GM12878 (cell line): ENCODE results near the gene MSH3. TPM values are rescaled to one million over a fixed set of nuclear protein-coding genes. Genes with fewer than 3 reads are reported as not detected.
A peak's percentile ranks its signal among the peaks of the same experiment; 100 is the strongest.

Experiments used
- ATAC-seq: fragments of 200-7000 bp; cut with Tn5 transposase; 3 replicates; pipeline ENCODE4 v1.9.1; 2020; ENCODE audit warnings: mild to moderate bottlenecking, moderate library complexity
- BruUV-seq: library from RNA; stranded (reverse); fragments of 400-500 nt; replicated peaks from 2 replicates; lab custom pipeline; 2021; lab: Mats Ljungman, UMichigan
- CTCF ChIA-PET: fragments of 300-600 bp; sonication (Branson Sonifier 250); formaldehyde crosslinking; extraction: SDS; loops from one replicate; lab custom pipeline; 2021; ENCODE audit warnings: inconsistent platforms; lab: Yijun Ruan, JAX
- POLR2A ChIA-PET: fragments of 350-600 bp; formaldehyde crosslinking; extraction: SDS; loops from one replicate; lab custom pipeline; 2021; ENCODE audit warnings: inconsistent platforms; lab: Charles Lee
- RAD21 ChIA-PET: fragments of 300-600 bp; sonication (Branson Sonifier 250); formaldehyde crosslinking; loops from one replicate; lab custom pipeline; 2023; ENCODE audit warnings: antibody characterized with exemption; ENCODE audit not compliant: unreplicated experiment; lab: Charles Lee
- SMC1A ChIA-PET: fragments of 300-600 bp; sonication (Branson Sonifier 250); formaldehyde crosslinking; loops from one replicate; lab custom pipeline; 2023; ENCODE audit not compliant: unreplicated experiment, uncharacterized antibody; lab: Charles Lee
- DNase-seq: peaks from one replicate; pipeline ENCODE4 v3.0.0-alpha.2; 2011; ENCODE audit warnings: low read depth, low spot score
- FAIRE-seq: peaks from 3 replicates; lab custom pipeline; 2011; peaks lifted over from hg19 to GRCh38; lab: Jason Lieb, UNC
- H2AFZ ChIP-seq: 2 replicates; pipeline ENCODE4 v1.6.0; 2011; ENCODE audit warnings: low read depth, low read length, control low read depth; ENCODE audit not compliant: control insufficient read depth
- H3K27ac ChIP-seq: 2 replicates; pipeline ENCODE4 v1.5.1; 2011; ENCODE audit warnings: control low read depth; ENCODE audit not compliant: control insufficient read depth, insufficient read depth
- H3K27me3 ChIP-seq, 2 experiments: replicated peaks in 1 of 2; 2 replicates each; pipeline versions ENCODE4 v1.6.0 to v1.6.1; 2011; ENCODE audit warnings: low read length in 1 of 2; ENCODE audit not compliant: control insufficient read depth in 2 of 2, insufficient read depth in 2 of 2
- H3K36me3 ChIP-seq, 2 experiments: 2 replicates each; pipeline ENCODE4 v1.5.1; 2011; ENCODE audit warnings: low read length in 1 of 2; ENCODE audit not compliant: control insufficient read depth in 2 of 2, insufficient read depth in 2 of 2
- H3K4me1 ChIP-seq: 2 replicates; pipeline ENCODE4 v1.6.1; 2011; ENCODE audit warnings: mild to moderate bottlenecking, low read length, moderate library complexity, mixed read lengths; ENCODE audit not compliant: control insufficient read depth, insufficient read depth
- H3K4me2 ChIP-seq: 2 replicates; pipeline ENCODE4 v1.6.0; 2011; ENCODE audit warnings: control low read depth; ENCODE audit not compliant: control insufficient read depth, insufficient read depth
- H3K4me3 ChIP-seq: fragments of 200-600 bp; sonication (generic); 2 replicates; pipeline ENCODE4 v1.5.1; 2016
- H3K79me2 ChIP-seq: 2 replicates; pipeline ENCODE4 v1.6.0; 2011; ENCODE audit warnings: low read length; ENCODE audit not compliant: control insufficient read depth, insufficient read depth
- H3K9ac ChIP-seq: 2 replicates; pipeline ENCODE4 v1.8.0; 2011; ENCODE audit warnings: low read length, control low read depth, mixed read lengths; ENCODE audit not compliant: control insufficient read depth, insufficient read depth
- H3K9me3 ChIP-seq: replicated peaks from 3 replicates; pipeline ENCODE4 v1.5.1; 2011; ENCODE audit warnings: mild to moderate bottlenecking, low read length; ENCODE audit not compliant: control insufficient read depth, insufficient read depth
- H4K20me1 ChIP-seq: 2 replicates; pipeline ENCODE4 v1.6.0; 2011; ENCODE audit not compliant: control insufficient read depth, insufficient read depth
- ATF7 ChIP-seq: fragments of 450-650 bp; IDR thresholded peaks from 2 replicates; pipeline ENCODE4 v1.6.1; 2016; ENCODE audit warnings: low read depth, mild to moderate bottlenecking
- BMI1 ChIP-seq: fragments of 450-650 bp; IDR thresholded peaks from 2 replicates; pipeline ENCODE4 v1.6.1; 2016; ENCODE audit warnings: mild to moderate bottlenecking, moderate library complexity, borderline replicate concordance
- CEBPB ChIP-seq, 2 experiments: fragments of 150-350 bp in 1 of 2; IDR thresholded peaks; 2 replicates each; pipeline ENCODE4 v1.6.1; 2012 to 2014; ENCODE audit warnings: low read depth in 2 of 2, low read length in 2 of 2, borderline replicate concordance in 1 of 2, inconsistent platforms in 1 of 2
- DPF2 ChIP-seq: fragments of 450-650 bp; IDR thresholded peaks from 2 replicates; pipeline ENCODE4 v1.6.1; 2017; ENCODE audit warnings: mild to moderate bottlenecking
- EGR1 ChIP-seq, 2 experiments: IDR thresholded peaks; 1 replicate in 1 of 2; 2 replicates in 1 of 2; pipeline ENCODE4 v1.6.1; 2011 to 2012; ENCODE audit warnings: low read depth in 2 of 2, low read length in 2 of 2, borderline replicate concordance in 1 of 2, mild to moderate bottlenecking in 1 of 2, moderate library complexity in 1 of 2
- FOXK2 ChIP-seq: fragments of 450-650 bp; IDR thresholded peaks from 2 replicates; pipeline ENCODE4 v1.6.1; 2017; ENCODE audit warnings: mild to moderate bottlenecking, moderate library complexity
- IKZF2 ChIP-seq, 2 experiments: fragments of 450-650 bp; IDR thresholded peaks; 2 replicates each; pipeline ENCODE4 v1.6.1; 2017; ENCODE audit warnings: mild to moderate bottlenecking in 2 of 2, moderate library complexity in 2 of 2
- KLF5 ChIP-seq: fragments of 450-650 bp; IDR thresholded peaks from 2 replicates; pipeline ENCODE4 v1.6.1; 2014; ENCODE audit warnings: mild to moderate bottlenecking; ENCODE audit not compliant: partially characterized antibody
- MTA2 ChIP-seq: fragments of 450-650 bp; IDR thresholded peaks from 2 replicates; pipeline ENCODE4 v1.6.1; 2016; ENCODE audit warnings: low read depth, mild to moderate bottlenecking, moderate library complexity
- MYB ChIP-seq: fragments of 150-350 bp; IDR thresholded peaks from 2 replicates; pipeline ENCODE4 v1.6.1; 2014; ENCODE audit warnings: mild to moderate bottlenecking, low read depth, low read length, borderline replicate concordance
- MYC ChIP-seq: IDR thresholded peaks from 2 replicates; pipeline ENCODE4 v1.6.1; 2011; ENCODE audit warnings: mild to moderate bottlenecking, low read length, moderate library complexity, inconsistent platforms; ENCODE audit not compliant: insufficient read depth, insufficient replicate concordance, insufficient read length, severe bottlenecking
- NFYA ChIP-seq: IDR thresholded peaks from 2 replicates; pipeline ENCODE4 v1.6.1; 2011; ENCODE audit warnings: low read depth, mild to moderate bottlenecking, low read length, improper control_type of control experiment, borderline replicate concordance
- NR2C1 ChIP-seq: fragments of 450-650 bp; IDR thresholded peaks from 2 replicates; pipeline ENCODE4 v1.6.1; 2017; ENCODE audit warnings: antibody characterized with exemption, mild to moderate bottlenecking, moderate library complexity
- POLR2A ChIP-seq: IDR thresholded peaks from 2 replicates; pipeline ENCODE4 v1.6.1; 2011; ENCODE audit warnings: low read depth, mild to moderate bottlenecking, low read length
- POU2F2 ChIP-seq: IDR thresholded peaks from 3 replicates; pipeline ENCODE4 v1.6.1; 2011; ENCODE audit warnings: low read depth, mild to moderate bottlenecking, low read length, borderline replicate concordance
- SIX5 ChIP-seq: IDR thresholded peaks from 2 replicates; pipeline ENCODE4 v1.6.1; 2011; ENCODE audit warnings: mild to moderate bottlenecking, low read depth, low read length, moderate library complexity; ENCODE audit not compliant: severe bottlenecking
- TARDBP ChIP-seq: IDR thresholded peaks from 2 replicates; pipeline ENCODE4 v1.6.1; 2016; ENCODE audit warnings: borderline replicate concordance
- WGBS: methylation state at CpG from one replicate; pipeline ENCODE4 v1.1.6; 2016; ENCODE audit warnings: low lambda C conversion rate; ENCODE audit not compliant: insufficient replicate concordance, insufficient coverage; ENCODE audit errors: missing lambda C conversion rate; 5-methylcytosine and 5-hydroxymethylcytosine counted together
- in situ Hi-C: fragments of 300-500 bp; cut with MboI; formaldehyde crosslinking; loops from 9 replicates; pipeline ENCODE4 v1.14.3; 2018; ENCODE audit warnings: mixed read lengths
- intact Hi-C: fragments of 100-400 bp; cut with micrococcal nuclease; formaldehyde crosslinking; loops from one replicate; pipeline ENCODE4 v1.14.2; 2022; ENCODE audit not compliant: unreplicated experiment
- polyA plus RNA-seq, 11 experiments: library from polyadenylated mRNA; depleted of rRNA in 4 of 11; unstranded in 6 of 11; stranded (reverse) in 5 of 11; fragments of >200 nt; fragmentation: Nextera tagmentation in 4 of 11; fragmentation: Illumina TruSeq in 1 of 11; extraction: Ambion mirVana in 4 of 11; extraction: Trizol in 1 of 11; gene quantifications; 1 replicate in 1 of 11; 2 replicates in 10 of 11; pipeline versions ENCODE4 v1.2.1 to v1.2.3, GENCODE V29; 2011 to 2016; ENCODE audit warnings: inconsistent platforms in 2 of 11, missing spikeins in 2 of 11, low read depth in 1 of 11
- total RNA-seq, 4 experiments: library from RNA; depleted of rRNA in 3 of 4; stranded (reverse); fragments of >200 nt in 3 of 4; fragmentation: Illumina TruSeq in 1 of 4; extraction: Trizol in 1 of 4; gene quantifications; 2 replicates each; pipeline versions ENCODE4 v1.2.1 to v1.2.3, GENCODE V29; 2013 to 2021
- TF ChIP-seq, protein P1 (sequence below): IDR thresholded peaks from 2 replicates; pipeline ENCODE4 v1.6.1; 2011; ENCODE audit warnings: borderline replicate concordance, low read depth, mild to moderate bottlenecking, moderate library complexity, low read length; ENCODE audit not compliant: insufficient read depth, poor library complexity, severe bottlenecking
- TF ChIP-seq, protein P2 (sequence below): fragments of 450-650 bp; IDR thresholded peaks from 2 replicates; pipeline ENCODE4 v1.6.1; 2017; ENCODE audit warnings: mild to moderate bottlenecking
- TF ChIP-seq, protein P3 (sequence below): fragments of 450-650 bp; IDR thresholded peaks from 2 replicates; pipeline ENCODE4 v1.6.1; 2017; ENCODE audit warnings: mild to moderate bottlenecking, low read depth, inconsistent platforms; ENCODE audit not compliant: poor library complexity, severe bottlenecking

The MSH3 gene
- total and polyA plus RNA-seq, 10 of the 15 experiments (the other 5 are each of a cell fraction or from before 2014, with no cell fraction given), result 4.7 to 17.5 (median 12.2) TPM

DNA sequence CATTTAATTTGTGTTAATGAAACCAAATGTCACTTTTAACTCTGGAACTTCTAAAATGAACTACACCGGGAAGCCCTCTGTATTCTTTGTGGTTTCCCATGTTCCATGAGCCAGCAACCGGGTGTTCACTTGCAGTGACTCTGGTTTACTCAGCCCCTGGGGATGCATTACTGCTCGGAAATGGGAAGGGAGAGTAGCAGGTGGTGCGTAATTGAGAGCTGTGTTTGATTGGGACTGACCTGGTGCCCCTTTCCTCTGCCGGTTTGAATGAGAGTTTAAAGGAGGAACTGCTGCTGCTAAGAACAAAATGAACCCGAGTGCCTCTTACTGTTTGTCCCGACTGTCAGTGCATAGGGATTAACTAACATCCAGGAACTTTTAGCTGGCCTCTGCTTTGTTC is 100.4 kb downstream of the MSH3 start:
- RAD21 ChIA-PET, result interaction anchor here (1.1 kb wide), 1 partner anchor 25 kb away, joined by 3 read pairs; no protein-coding TSS in a partner anchor
- in situ Hi-C loops (no loop called here), intact Hi-C loops (no loop called here)
- Histone ChIP-seq H3K9me3 (no peaks in the 10 kb centered on the region), H2AFZ (no peak overlapping the region; the same call in 1 of the 2 replicates), H4K20me1 (no peaks in the 10 kb centered on the region), H3K4me2 (peak overlapping the region; percentile 97), H3K27ac (peak overlapping the region; percentile 38), H3K4me1 (peaks cover 24% of the 10 kb centered on the region), H3K4me3 (peak overlapping the region; percentile 30; the same call in 1 of the 2 replicates), H3K9ac (no peak overlapping the region), H3K79me2 (no peaks in the 10 kb centered on the region), H3K36me3 (peaks cover 0 to 1% of the 10 kb centered on the region in 2 experiments; a peak in 1 of 4 replicates), H3K27me3 (no peaks in the 10 kb centered on the region)
- CTCF ChIA-PET, result interaction anchor here (1.0 to 2.0 kb wide), 4 partner anchors 9 to 83 kb away, joined by 3 to 4 read pairs (median 3); no protein-coding TSS in a partner anchor
- POLR2A ChIA-PET, result no interaction called here
- FAIRE-seq (no peak), ATAC-seq (peak; percentile 87), DNase-seq (peak; percentile 33)
- WGBS, result under 1% methylated on average over 7 of the region's 7 CpGs
- BruUV-seq, result no TSS peak
- SMC1A ChIA-PET, result interaction anchor here (0.8 to 2.0 kb wide), 2 partner anchors 58 to 398 kb away, joined by 3 to 5 read pairs; no protein-coding TSS in a partner anchor
- TF ChIP-seq NR2C1, result no peak
- TF ChIP-seq ATF7, result no peak
- no peak for TF ChIP-seq TARDBP
- TF ChIP-seq POU2F2, result peak; percentile 48; the same call in 1 of the 3 replicates
- TF ChIP-seq POLR2A, result no peak
- TF ChIP-seq IKZF2 (IDR thresholded peaks at IDR 0.05), result peak; percentile 63 to 68
- TF ChIP-seq CEBPB (IDR thresholded peaks at IDR 0.05; ENCODE audit: borderline replicate concordance in 1 of 2, low read depth in 2 of 2, low read length in 2 of 2), result no peak
- TF ChIP-seq NFYA, result no peak
- TF ChIP-seq, protein P1, sequence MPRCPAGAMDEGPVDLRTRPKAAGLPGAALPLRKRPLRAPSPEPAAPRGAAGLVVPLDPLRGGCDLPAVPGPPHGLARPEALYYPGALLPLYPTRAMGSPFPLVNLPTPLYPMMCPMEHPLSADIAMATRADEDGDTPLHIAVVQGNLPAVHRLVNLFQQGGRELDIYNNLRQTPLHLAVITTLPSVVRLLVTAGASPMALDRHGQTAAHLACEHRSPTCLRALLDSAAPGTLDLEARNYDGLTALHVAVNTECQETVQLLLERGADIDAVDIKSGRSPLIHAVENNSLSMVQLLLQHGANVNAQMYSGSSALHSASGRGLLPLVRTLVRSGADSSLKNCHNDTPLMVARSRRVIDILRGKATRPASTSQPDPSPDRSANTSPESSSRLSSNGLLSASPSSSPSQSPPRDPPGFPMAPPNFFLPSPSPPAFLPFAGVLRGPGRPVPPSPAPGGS, result no peak
- TF ChIP-seq FOXK2, result no peak
- TF ChIP-seq BMI1, result no peak
- TF ChIP-seq, protein P2, sequence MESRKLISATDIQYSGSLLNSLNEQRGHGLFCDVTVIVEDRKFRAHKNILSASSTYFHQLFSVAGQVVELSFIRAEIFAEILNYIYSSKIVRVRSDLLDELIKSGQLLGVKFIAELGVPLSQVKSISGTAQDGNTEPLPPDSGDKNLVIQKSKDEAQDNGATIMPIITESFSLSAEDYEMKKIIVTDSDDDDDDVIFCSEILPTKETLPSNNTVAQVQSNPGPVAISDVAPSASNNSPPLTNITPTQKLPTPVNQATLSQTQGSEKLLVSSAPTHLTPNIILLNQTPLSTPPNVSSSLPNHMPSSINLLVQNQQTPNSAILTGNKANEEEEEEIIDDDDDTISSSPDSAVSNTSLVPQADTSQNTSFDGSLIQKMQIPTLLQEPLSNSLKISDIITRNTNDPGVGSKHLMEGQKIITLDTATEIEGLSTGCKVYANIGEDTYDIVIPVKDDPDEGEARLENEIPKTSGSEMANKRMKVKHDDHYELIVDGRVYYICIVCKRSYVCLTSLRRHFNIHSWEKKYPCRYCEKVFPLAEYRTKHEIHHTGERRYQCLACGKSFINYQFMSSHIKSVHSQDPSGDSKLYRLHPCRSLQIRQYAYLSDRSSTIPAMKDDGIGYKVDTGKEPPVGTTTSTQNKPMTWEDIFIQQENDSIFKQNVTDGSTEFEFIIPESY, result no peak
- no peak for TF ChIP-seq MYB
- TF ChIP-seq, protein P3, sequence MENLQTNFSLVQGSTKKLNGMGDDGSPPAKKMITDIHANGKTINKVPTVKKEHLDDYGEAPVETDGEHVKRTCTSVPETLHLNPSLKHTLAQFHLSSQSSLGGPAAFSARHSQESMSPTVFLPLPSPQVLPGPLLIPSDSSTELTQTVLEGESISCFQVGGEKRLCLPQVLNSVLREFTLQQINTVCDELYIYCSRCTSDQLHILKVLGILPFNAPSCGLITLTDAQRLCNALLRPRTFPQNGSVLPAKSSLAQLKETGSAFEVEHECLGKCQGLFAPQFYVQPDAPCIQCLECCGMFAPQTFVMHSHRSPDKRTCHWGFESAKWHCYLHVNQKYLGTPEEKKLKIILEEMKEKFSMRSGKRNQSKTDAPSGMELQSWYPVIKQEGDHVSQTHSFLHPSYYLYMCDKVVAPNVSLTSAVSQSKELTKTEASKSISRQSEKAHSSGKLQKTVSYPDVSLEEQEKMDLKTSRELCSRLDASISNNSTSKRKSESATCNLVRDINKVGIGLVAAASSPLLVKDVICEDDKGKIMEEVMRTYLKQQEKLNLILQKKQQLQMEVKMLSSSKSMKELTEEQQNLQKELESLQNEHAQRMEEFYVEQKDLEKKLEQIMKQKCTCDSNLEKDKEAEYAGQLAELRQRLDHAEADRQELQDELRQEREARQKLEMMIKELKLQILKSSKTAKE, result no peak
- TF ChIP-seq MTA2, result peak; percentile 78; the same call in 1 of the 2 replicates
- no peak for TF ChIP-seq KLF5
- TF ChIP-seq DPF2, result no peak
- no peak for TF ChIP-seq EGR1 (IDR thresholded peaks at IDR 0.05; ENCODE audit: borderline replicate concordance in 1 of 2, low read depth in 2 of 2, low read length in 2 of 2)
- TF ChIP-seq SIX5, result no peak
- no peak for TF ChIP-seq MYC
